Upper lobe of right lung (tissue), 1 donor: ENCODE results near the gene ST3GAL2. TPM values are rescaled to one million over a fixed set of nuclear protein-coding genes. Genes with fewer than 3 reads are reported as not detected.

Source experiments
- ATAC-seq: fragments of 200-7000 bp; cut with Tn5 transposase; one replicate; pipeline ENCODE4 v1.9.1; 2020; ENCODE audit warnings: mild to moderate bottlenecking, moderate library complexity
- DNase-seq: peaks from one replicate; pipeline ENCODE4 v3.0.0-alpha.2; 2020
- H3K27ac ChIP-seq: fragments of 200-600 bp; one replicate; pipeline ENCODE4 v1.8.0; 2022
- H3K27me3 ChIP-seq: fragments of 200-600 bp; one replicate; pipeline ENCODE4 v1.8.0; 2022; ENCODE audit warnings: mild to moderate bottlenecking
- H3K36me3 ChIP-seq: fragments of 200-600 bp; one replicate; pipeline ENCODE4 v1.8.0; 2022
- H3K4me1 ChIP-seq: fragments of 200-600 bp; one replicate; pipeline ENCODE4 v1.8.0; 2022
- H3K4me3 ChIP-seq: fragments of 200-600 bp; one replicate; pipeline ENCODE4 v1.8.0; 2022; ENCODE audit warnings: mild to moderate bottlenecking
- H3K9me3 ChIP-seq: fragments of 200-600 bp; one replicate; pipeline ENCODE4 v1.8.0; 2022
- CTCF ChIP-seq: fragments of 200-600 bp; IDR thresholded peaks from one replicate; pipeline ENCODE4 v1.8.0; 2022; ENCODE audit warnings: antibody characterized with exemption
- intact Hi-C: fragments of 100-400 bp; cut with DNase I; formaldehyde crosslinking; loops from one replicate; pipeline ENCODE4 v1.11.0; 2022
- total RNA-seq: library from RNA; stranded (reverse); fragmentation: NEBNext Ultra II Directional; extraction: Animal tissue kit (Norgen Biotek cat#: 25700); gene quantifications from one replicate; pipeline ENCODE4 v1.2.1, GENCODE V29; 2021
- donor health status: DM: no; HTN: yes; CAD: no; lungs with severe emphysema.

Gene ST3GAL2
- total RNA-seq, 1 donor from 2014 or later, result 30.9 TPM

- intact Hi-C loops, result no loop called here
- H3K4me1 ChIP-seq, result peaks cover 18% of the 10 kb centered on the region
- H3K4me3 ChIP-seq, result no peak overlapping the region
- H3K27me3 ChIP-seq, result no peaks in the 10 kb centered on the region
- ATAC-seq (no peak), DNase-seq (no peak)
- no peaks in the 10 kb centered on the region for H3K9me3 ChIP-seq
- TF ChIP-seq CTCF, result no peak
- H3K36me3 ChIP-seq, result no peaks in the 10 kb centered on the region
- no peak overlapping the region for H3K27ac ChIP-seq
Observed at GRCh38 chr16:70421473-70422311, 17.2 kb downstream of the ST3GAL2 start.

DNA sequence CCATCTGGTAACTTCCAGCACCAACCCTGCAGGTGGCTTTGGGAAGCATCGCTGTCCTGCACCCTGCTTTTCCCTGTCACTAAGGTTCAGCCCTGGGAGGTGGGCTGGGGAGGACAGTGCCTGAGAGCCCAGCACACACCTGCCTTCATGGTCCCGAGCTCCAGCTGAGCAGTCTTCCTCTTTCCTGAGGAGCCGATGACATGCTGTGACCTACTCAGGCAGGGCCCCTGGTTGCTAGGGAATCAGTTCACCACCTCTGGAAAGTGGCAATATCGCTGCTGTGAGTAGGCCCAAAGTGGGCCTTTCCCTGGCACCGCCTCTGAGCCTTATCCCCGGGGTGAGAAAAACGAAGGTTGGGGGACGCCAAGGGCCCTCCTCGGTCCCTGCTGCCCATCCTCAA lies 17.9 kb downstream of the ST3GAL2 start:
- peaks cover 18% of the 10 kb centered on the region for H3K4me1 ChIP-seq
- H3K36me3 ChIP-seq, result no peaks in the 10 kb centered on the region
- no peak overlapping the region for H3K4me3 ChIP-seq
- DNase-seq (no peak), ATAC-seq (no peak)
- intact Hi-C loops, result no loop called here
- no peaks in the 10 kb centered on the region for H3K9me3 ChIP-seq
- no peak for TF ChIP-seq CTCF
- no peaks in the 10 kb centered on the region for H3K27me3 ChIP-seq
- H3K27ac ChIP-seq, result no peak overlapping the region

DNA sequence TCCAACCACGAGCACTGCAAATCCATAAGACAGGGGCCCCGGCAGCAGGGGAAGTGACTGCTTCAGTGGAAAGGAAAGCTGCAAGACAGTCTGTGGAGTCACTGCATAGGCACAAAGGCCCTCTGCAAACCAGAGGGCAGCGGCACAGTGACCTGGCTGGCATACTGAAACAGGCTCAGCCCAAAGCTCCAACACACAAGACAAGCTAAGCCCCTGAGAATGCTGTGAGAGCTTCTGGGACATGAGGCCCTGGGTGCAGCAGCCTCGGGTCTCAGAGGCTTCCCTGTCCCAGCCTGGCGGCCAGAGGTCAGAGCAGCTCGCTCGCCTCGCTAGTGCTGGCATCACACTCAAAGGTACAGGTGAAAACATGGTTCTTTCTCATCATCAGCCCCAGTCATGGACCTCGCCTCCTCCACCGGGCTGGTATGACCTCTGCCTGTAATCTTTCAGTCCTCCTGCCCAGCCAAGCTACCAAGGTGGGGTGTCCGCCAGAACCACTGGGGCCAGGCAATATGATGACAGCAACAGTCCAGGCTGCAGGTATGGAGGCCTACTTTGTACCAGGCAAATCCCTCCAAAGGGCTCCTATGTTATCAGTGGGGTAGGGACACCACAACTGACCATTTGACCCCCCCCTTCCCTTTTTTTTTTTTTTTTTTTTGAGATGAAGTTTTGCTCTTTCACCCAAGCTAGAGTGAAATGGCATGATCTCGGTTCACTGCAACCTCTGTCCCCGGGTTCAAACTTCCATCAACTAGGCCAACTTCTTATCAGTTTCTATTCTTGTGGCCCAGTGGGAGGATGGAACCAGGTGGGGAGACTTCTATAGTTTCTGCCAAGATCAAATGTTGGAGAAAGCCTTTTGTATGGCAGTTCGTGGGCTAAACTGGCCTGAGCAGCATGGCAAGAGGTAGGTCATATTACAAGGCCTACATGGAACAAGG lies 19.2 kb downstream of the ST3GAL2 start:
- DNase-seq (no peak), ATAC-seq (no peak)
- Histone ChIP-seq H3K4me1 (peaks cover 18% of the 10 kb centered on the region), H3K4me3 (no peak overlapping the region), H3K9me3 (no peaks in the 10 kb centered on the region), H3K27me3 (no peaks in the 10 kb centered on the region), H3K36me3 (no peaks in the 10 kb centered on the region), H3K27ac (no peak overlapping the region)
- no peak for TF ChIP-seq CTCF
- intact Hi-C loops, result no loop called here

DNA sequence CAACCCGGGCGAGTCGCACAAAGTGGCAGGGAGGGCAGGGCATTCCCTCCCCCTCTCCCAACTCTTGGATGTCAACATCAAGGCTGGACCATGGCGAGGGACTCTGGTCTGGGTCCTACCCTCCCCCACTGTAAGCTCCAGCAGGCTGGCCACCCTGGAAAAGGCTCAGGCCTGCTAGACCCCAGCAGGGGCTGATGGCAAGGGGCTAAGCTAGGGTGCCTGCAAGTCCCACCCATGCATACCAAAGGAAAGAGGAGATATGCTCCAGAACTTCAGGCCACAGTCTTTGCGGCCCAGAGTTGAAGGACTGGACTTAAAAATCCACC lies 19.9 kb downstream of the ST3GAL2 start:
- H3K4me1 ChIP-seq, result peaks cover 17% of the 10 kb centered on the region
- no peak overlapping the region for H3K4me3 ChIP-seq
- TF ChIP-seq CTCF, result no peak
- H3K27me3 ChIP-seq, result no peaks in the 10 kb centered on the region
- no peaks in the 10 kb centered on the region for H3K9me3 ChIP-seq
- intact Hi-C loops, result no loop called here
- no peak for DNase-seq
- H3K36me3 ChIP-seq, result no peaks in the 10 kb centered on the region
- no peak for ATAC-seq
- H3K27ac ChIP-seq, result no peak overlapping the region

DNA sequence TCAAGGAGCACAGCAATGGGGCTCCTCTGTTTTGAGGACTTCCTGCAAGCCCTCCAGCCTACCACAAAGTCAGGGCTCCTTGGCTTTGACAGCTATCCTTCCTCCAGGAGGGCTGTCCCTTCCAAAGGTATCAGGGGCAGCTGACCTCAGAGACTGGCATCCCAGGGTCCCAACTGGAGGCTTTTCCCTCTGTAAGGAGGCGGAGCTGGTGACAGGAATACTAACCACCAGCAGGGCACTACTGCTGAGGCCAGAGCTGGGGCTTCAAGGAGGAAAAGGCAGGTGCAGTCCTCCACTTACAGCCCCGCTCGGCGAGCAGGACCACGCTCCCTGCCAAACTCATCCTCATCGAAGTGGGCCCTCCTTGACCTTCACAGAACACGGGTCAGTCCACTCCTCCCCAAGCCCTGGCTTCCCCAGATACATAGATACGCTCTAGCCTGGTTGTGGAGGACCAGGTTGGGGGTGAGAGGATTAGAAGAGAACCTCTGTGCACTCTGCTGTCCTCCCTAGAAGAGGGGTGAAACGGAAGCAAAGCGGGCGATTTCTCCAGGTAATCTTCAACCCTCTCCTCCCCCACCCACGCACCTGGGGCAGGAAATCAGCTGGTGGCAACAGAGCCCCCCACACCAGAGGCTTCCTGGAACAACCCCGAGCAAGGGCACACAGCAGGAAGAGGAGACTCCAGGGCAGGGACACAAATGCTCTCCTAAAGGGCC lies 20.5 kb downstream of the ST3GAL2 start:
- Histone ChIP-seq H3K36me3 (no peaks in the 10 kb centered on the region), H3K4me3 (no peak overlapping the region), H3K27me3 (no peaks in the 10 kb centered on the region), H3K27ac (peak overlapping the region; percentile 11), H3K4me1 (peaks cover 15% of the 10 kb centered on the region), H3K9me3 (no peaks in the 10 kb centered on the region)
- intact Hi-C loops, result no loop called here
- ATAC-seq, result no peak
- DNase-seq, result no peak
- TF ChIP-seq CTCF, result no peak
